Neuronal stem cell (in vitro differentiated cells): ENCODE data around the gene ARHGAP21.

Experiments
- DNase-seq: peaks from one replicate; pipeline ENCODE4 v3.0.0-alpha.2; 2013; ENCODE audit warnings: low spot score
- H2AFZ ChIP-seq: one replicate; pipeline ENCODE4 v1.6.1; 2013; ENCODE audit warnings: mild to moderate bottlenecking, low read length, inconsistent platforms
- H2AK5ac ChIP-seq: 2 replicates; pipeline ENCODE4 v1.6.1; 2013; ENCODE audit warnings: low read depth, mild to moderate bottlenecking, inconsistent platforms, low read length, moderate library complexity, mixed read lengths
- H2BK120ac ChIP-seq: 2 replicates; pipeline ENCODE4 v1.6.1; 2013; ENCODE audit warnings: low read depth, mild to moderate bottlenecking, inconsistent platforms, low read length, moderate library complexity, mixed read lengths
- H2BK12ac ChIP-seq: one replicate; pipeline ENCODE4 v1.6.1; 2013; ENCODE audit warnings: low read length, inconsistent platforms
- H2BK15ac ChIP-seq: 2 replicates; pipeline ENCODE4 v1.6.1; 2013; ENCODE audit warnings: mild to moderate bottlenecking, low read length, inconsistent platforms, mixed read lengths
- H2BK5ac ChIP-seq: one replicate; pipeline ENCODE4 v1.6.1; 2013; ENCODE audit warnings: inconsistent platforms, mild to moderate bottlenecking, low read length, moderate library complexity
- H3K14ac ChIP-seq: one replicate; pipeline ENCODE4 v1.6.1; 2013; ENCODE audit warnings: low read length, inconsistent platforms
- H3K18ac ChIP-seq: 2 replicates; pipeline ENCODE4 v1.6.1; 2013; ENCODE audit warnings: low read length, inconsistent platforms
- H3K23ac ChIP-seq: 2 replicates; pipeline ENCODE4 v1.6.1; 2013; ENCODE audit warnings: low read depth, mild to moderate bottlenecking, mixed read lengths, low read length, inconsistent platforms; ENCODE audit not compliant: poor library complexity
- H3K27ac ChIP-seq: replicated peaks from 3 replicates; pipeline ENCODE4 v1.5.1; 2013; ENCODE audit warnings: low read length, inconsistent platforms
- H3K27me3 ChIP-seq, 3 experiments: 2 replicates each; pipeline ENCODE4 v1.6.1; 2013; ENCODE audit warnings: low read length in 3 of 3, mild to moderate bottlenecking in 2 of 3, inconsistent platforms in 1 of 3, low read depth in 1 of 3, mixed read lengths in 1 of 3, moderate library complexity in 1 of 3; ENCODE audit not compliant: control insufficient read depth in 3 of 3, insufficient read depth in 3 of 3
- H3K36me3 ChIP-seq, 2 donors: replicated peaks in 1 of 2; 2 replicates each; pipeline ENCODE4 v1.6.1; 2013; ENCODE audit warnings: low read length in 2 of 2; ENCODE audit not compliant: control insufficient read depth in 2 of 2, insufficient read depth in 2 of 2
- H3K4ac ChIP-seq: 2 replicates; pipeline ENCODE4 v1.6.1; 2013; ENCODE audit warnings: inconsistent platforms, mild to moderate bottlenecking, low read length, moderate library complexity
- H3K4me1 ChIP-seq, 2 donors: 1 replicate in 1 of 2; 2 replicates in 1 of 2; pipeline ENCODE4 v1.6.1; 2013; ENCODE audit warnings: low read length in 2 of 2, low read depth in 1 of 2; ENCODE audit not compliant: control insufficient read depth in 2 of 2, insufficient read depth in 1 of 2
- H3K4me2 ChIP-seq: one replicate; pipeline ENCODE4 v1.6.1; 2013; ENCODE audit warnings: mild to moderate bottlenecking, low read length, inconsistent platforms; ENCODE audit not compliant: insufficient read depth, poor library complexity, severe bottlenecking
- H3K4me3 ChIP-seq, 2 donors: 2 replicates each; pipeline ENCODE4 v1.5.1; 2013; ENCODE audit warnings: low read length in 2 of 2, mild to moderate bottlenecking in 2 of 2, inconsistent platforms in 1 of 2, moderate library complexity in 1 of 2
- H3K79me1 ChIP-seq: one replicate; pipeline ENCODE4 v1.6.1; 2013; ENCODE audit warnings: low read depth, mild to moderate bottlenecking, inconsistent platforms, low read length, moderate library complexity
- H3K9ac ChIP-seq: one replicate; pipeline ENCODE4 v1.6.1; 2013; ENCODE audit warnings: mild to moderate bottlenecking, low read depth, low read length, inconsistent platforms; ENCODE audit not compliant: poor library complexity
- H3K9me3 ChIP-seq, 2 donors: replicated peaks in 1 of 2; 2 replicates each; pipeline versions ENCODE3 to v1.6.1; 2013; ENCODE audit warnings: low read length in 2 of 2, mild to moderate bottlenecking in 2 of 2, inconsistent platforms in 1 of 2, low read depth in 1 of 2, mixed read lengths in 1 of 2, moderate library complexity in 1 of 2; ENCODE audit not compliant: control insufficient read depth in 2 of 2, insufficient read depth in 1 of 2
- H4K8ac ChIP-seq: one replicate; pipeline ENCODE4 v1.6.1; 2013; ENCODE audit warnings: low read depth, mild to moderate bottlenecking, inconsistent platforms, low read length, moderate library complexity
- H4K91ac ChIP-seq: one replicate; pipeline ENCODE4 v1.6.1; 2013; ENCODE audit warnings: low read length, low read depth, mild to moderate bottlenecking, inconsistent platforms; ENCODE audit not compliant: poor library complexity
- WGBS, 2 donors: extraction: QIAGEN DNeasy Blood & Tissue Kit; methylation state at CpG; one replicate each; pipeline ENCODE4 v1.1.7; 2013; ENCODE audit warnings: missing lambda C conversion rate in 2 of 2, mixed read lengths in 1 of 2; ENCODE audit not compliant: insufficient read length in 2 of 2, insufficient replicate concordance in 1 of 2; ENCODE audit errors: extremely low coverage in 2 of 2; 5-methylcytosine and 5-hydroxymethylcytosine counted together

The ARHGAP21 gene

GRCh38 chr10:24651923-24652322, 71.8 kb downstream of the ARHGAP21 start:
- H2AK5ac ChIP-seq: no peak overlapping the region
- no peak overlapping the region for H3K4me2 ChIP-seq
- H3K9me3 ChIP-seq: peaks cover 0 to 6% of the 10 kb centered on the region in 2 donors
- H3K4me1 ChIP-seq: no peaks in the 10 kb centered on the region
- peaks cover 0 to 47% of the 10 kb centered on the region in 2 donors for H3K36me3 ChIP-seq
- no peak overlapping the region for H3K14ac ChIP-seq
- H2BK5ac ChIP-seq: no peak overlapping the region
- no peak overlapping the region for H3K4me3 ChIP-seq
- H3K27me3 ChIP-seq: no peaks in the 10 kb centered on the region
- no CpG with 5 or more reads among the region's 2 CpGs for WGBS, 2 donors
- no peak overlapping the region for H2AFZ ChIP-seq
- H3K4ac ChIP-seq: no peak overlapping the region
- H3K9ac ChIP-seq: no peak overlapping the region
- H3K23ac ChIP-seq: no peak overlapping the region
- H4K91ac ChIP-seq: no peak overlapping the region
- H2BK15ac ChIP-seq: no peak overlapping the region
- no peak overlapping the region for H4K8ac ChIP-seq
- peaks cover 2% of the 10 kb centered on the region for H3K79me1 ChIP-seq
- no peak for DNase-seq
- no peak overlapping the region for H2BK120ac ChIP-seq
- no peak overlapping the region for H2BK12ac ChIP-seq
- no peak overlapping the region for H3K18ac ChIP-seq
- no peak overlapping the region for H3K27ac ChIP-seq

- H2BK15ac ChIP-seq: no peak overlapping the region
- H3K14ac ChIP-seq: no peak overlapping the region
- no peaks in the 10 kb centered on the region for H3K27me3 ChIP-seq
- H2BK5ac ChIP-seq: no peak overlapping the region
- no peak overlapping the region for H3K18ac ChIP-seq
- no CpG with 5 or more reads among the region's 4 CpGs for WGBS, 2 donors
- no peak overlapping the region for H2BK12ac ChIP-seq
- no peak overlapping the region for H3K4me3 ChIP-seq
- H3K79me1 ChIP-seq: peaks cover 2% of the 10 kb centered on the region
- H3K9ac ChIP-seq: no peak overlapping the region
- H4K91ac ChIP-seq: no peak overlapping the region
- DNase-seq: no peak
- peaks cover 0 to 6% of the 10 kb centered on the region in 2 donors for H3K9me3 ChIP-seq
- no peak overlapping the region for H2BK120ac ChIP-seq
- H3K4me1 ChIP-seq: no peaks in the 10 kb centered on the region
- no peak overlapping the region for H3K4me2 ChIP-seq
- H3K27ac ChIP-seq: no peak overlapping the region
- H4K8ac ChIP-seq: no peak overlapping the region
- no peak overlapping the region for H2AFZ ChIP-seq
- H2AK5ac ChIP-seq: no peak overlapping the region
- H3K23ac ChIP-seq: no peak overlapping the region
- H3K4ac ChIP-seq: no peak overlapping the region
- peaks cover 0 to 49% of the 10 kb centered on the region in 2 donors for H3K36me3 ChIP-seq
Measured at GRCh38 chr10:24650669-24651391, 72.9 kb downstream of the ARHGAP21 start.

GRCh38 chr10:24645784-24646183, 77.9 kb downstream of the ARHGAP21 start:
- Histone ChIP-seq H3K79me1 (peaks cover 2% of the 10 kb centered on the region), H3K4me2 (no peak overlapping the region), H2AFZ (no peak overlapping the region), H3K4me1 (no peaks in the 10 kb centered on the region), H2BK5ac (no peak overlapping the region), H4K8ac (no peak overlapping the region), H3K9ac (no peak overlapping the region), H3K9me3 (no peaks in the 10 kb centered on the region), H3K27me3 (no peaks in the 10 kb centered on the region), H2BK120ac (no peak overlapping the region), H4K91ac (no peak overlapping the region), H2BK12ac (no peak overlapping the region), H3K23ac (no peak overlapping the region), H3K27ac (no peak overlapping the region), H3K4me3 (no peak overlapping the region), H2BK15ac (no peak overlapping the region), H3K14ac (no peak overlapping the region), H3K18ac (no peak overlapping the region), H2AK5ac (no peak overlapping the region), H3K4ac (no peak overlapping the region), H3K36me3 (peaks cover 0 to 36% of the 10 kb centered on the region in 2 donors)
- DNase-seq: no peak

- no peak overlapping the region for H3K4me2 ChIP-seq
- H2BK5ac ChIP-seq: no peak overlapping the region
- H3K9me3 ChIP-seq: no peaks in the 10 kb centered on the region
- H4K91ac ChIP-seq: no peak overlapping the region
- no peak overlapping the region for H2BK12ac ChIP-seq
- H3K18ac ChIP-seq: no peak overlapping the region
- no peaks in the 10 kb centered on the region for H3K4me1 ChIP-seq
- H3K79me1 ChIP-seq: no peaks in the 10 kb centered on the region
- no peak overlapping the region for H2BK120ac ChIP-seq
- no peak overlapping the region for H3K14ac ChIP-seq
- no peak overlapping the region for H4K8ac ChIP-seq
- H3K23ac ChIP-seq: no peak overlapping the region
- no peaks in the 10 kb centered on the region for H3K27me3 ChIP-seq
- H2AK5ac ChIP-seq: no peak overlapping the region
- no peak overlapping the region for H3K4ac ChIP-seq
- peaks cover 0 to 30% of the 10 kb centered on the region in 2 donors for H3K36me3 ChIP-seq
- no peak for DNase-seq
- H2BK15ac ChIP-seq: no peak overlapping the region
- H3K27ac ChIP-seq: no peak overlapping the region
- H3K4me3 ChIP-seq: no peak overlapping the region
- H3K9ac ChIP-seq: no peak overlapping the region
- H2AFZ ChIP-seq: no peak overlapping the region
Measured at GRCh38 chr10:24645022-24645421, 78.7 kb downstream of the ARHGAP21 start.
